Measurements from ENCODE around the gene ULK4. TPM values are rescaled to one million over a fixed set of nuclear protein-coding genes. Genes with fewer than 3 reads are reported as not detected.

Gene ULK4
- total and polyA plus RNA-seq, 10 donors, result 2.0 to 33.3 (median 12.9) TPM

- peaks cover 0 to 19% (median 16%) of the 10 kb centered on the region in 8 donors for H3K9me3 ChIP-seq
- DNase-seq, result no peak
- no peak for TF ChIP-seq POLR2A (IDR thresholded peaks at IDR 0.05)
- TF ChIP-seq, protein P1, sequence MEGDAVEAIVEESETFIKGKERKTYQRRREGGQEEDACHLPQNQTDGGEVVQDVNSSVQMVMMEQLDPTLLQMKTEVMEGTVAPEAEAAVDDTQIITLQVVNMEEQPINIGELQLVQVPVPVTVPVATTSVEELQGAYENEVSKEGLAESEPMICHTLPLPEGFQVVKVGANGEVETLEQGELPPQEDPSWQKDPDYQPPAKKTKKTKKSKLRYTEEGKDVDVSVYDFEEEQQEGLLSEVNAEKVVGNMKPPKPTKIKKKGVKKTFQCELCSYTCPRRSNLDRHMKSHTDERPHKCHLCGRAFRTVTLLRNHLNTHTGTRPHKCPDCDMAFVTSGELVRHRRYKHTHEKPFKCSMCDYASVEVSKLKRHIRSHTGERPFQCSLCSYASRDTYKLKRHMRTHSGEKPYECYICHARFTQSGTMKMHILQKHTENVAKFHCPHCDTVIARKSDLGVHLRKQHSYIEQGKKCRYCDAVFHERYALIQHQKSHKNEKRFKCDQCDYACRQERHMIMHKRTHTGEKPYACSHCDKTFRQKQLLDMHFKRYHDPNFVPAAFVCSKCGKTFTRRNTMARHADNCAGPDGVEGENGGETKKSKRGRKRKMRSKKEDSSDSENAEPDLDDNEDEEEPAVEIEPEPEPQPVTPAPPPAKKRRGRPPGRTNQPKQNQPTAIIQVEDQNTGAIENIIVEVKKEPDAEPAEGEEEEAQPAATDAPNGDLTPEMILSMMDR (IDR thresholded peaks at IDR 0.05 in 8 of 11, conservative IDR thresholded peaks at IDR 0.05 in 3 of 11), result no peak
- no peak for TF ChIP-seq POLR2AphosphoS5 (IDR thresholded peaks at IDR 0.05)
- intact Hi-C loops (cut with DNase I; ENCODE audit: low total_unique reads), result no loop called here
- no peaks in the 10 kb centered on the region for H3K27me3 ChIP-seq (replicated peaks in 1 of 7)
- no peaks in the 10 kb centered on the region for H3K36me3 ChIP-seq
- H3K27ac ChIP-seq, result no peak overlapping the region
- H3K4me1 ChIP-seq, result no peaks in the 10 kb centered on the region
- no peak overlapping the region for H3K4me3 ChIP-seq
- 85 to 96% (median 90%) methylated on average over 4 of the region's 4 CpGs for WGBS, 5 donors
These were observed 287.5 kb downstream of the ULK4 start for GRCh38 chr3:41674449-41674848.

GRCh38 chr3:41673650-41674049 is 288.3 kb downstream of the ULK4 start:
- intact Hi-C loops (cut with DNase I; ENCODE audit: low total_unique reads), result no loop called here
- no peak for DNase-seq
- 83 to 93% (median 88%) methylated on average over 2 of the region's 2 CpGs for WGBS, 5 donors
- no peaks in the 10 kb centered on the region for H3K4me1 ChIP-seq
- no peaks in the 10 kb centered on the region for H3K36me3 ChIP-seq
- no peak for TF ChIP-seq POLR2AphosphoS5 (IDR thresholded peaks at IDR 0.05)
- TF ChIP-seq, protein P1 (IDR thresholded peaks at IDR 0.05 in 8 of 11, conservative IDR thresholded peaks at IDR 0.05 in 3 of 11), result no peak
- TF ChIP-seq POLR2A (IDR thresholded peaks at IDR 0.05), result no peak
- H3K9me3 ChIP-seq, result peaks cover 0 to 19% (median 16%) of the 10 kb centered on the region in 8 donors
- no peak overlapping the region for H3K27ac ChIP-seq
- H3K27me3 ChIP-seq (replicated peaks in 1 of 7), result no peaks in the 10 kb centered on the region
- H3K4me3 ChIP-seq, result no peak overlapping the region

DNA sequence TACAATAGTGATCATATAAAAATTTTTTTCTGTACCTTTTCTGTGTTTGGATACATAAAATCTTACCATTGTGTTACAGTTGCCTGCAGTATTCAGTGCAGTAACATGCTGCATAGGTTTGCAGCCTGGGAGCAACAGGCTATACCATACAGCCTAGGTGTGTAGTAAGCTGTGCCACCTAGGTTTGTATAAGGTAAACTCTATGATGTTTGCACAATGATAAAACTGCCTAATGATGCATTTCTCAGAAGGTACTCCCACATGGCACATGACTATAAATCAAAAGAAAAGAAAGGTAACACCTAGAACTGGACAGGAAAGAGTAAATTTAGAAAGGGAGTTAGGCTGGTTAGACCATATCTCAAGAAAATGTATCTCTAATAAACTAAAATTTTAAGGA is 293.5 kb downstream of the ULK4 start:
- DNase-seq, result no peak
- Histone ChIP-seq H3K4me1 (no peaks in the 10 kb centered on the region), H3K4me3 (no peak overlapping the region), H3K27me3 (replicated peaks in 1 of 7) (no peaks in the 10 kb centered on the region), H3K27ac (no peak overlapping the region), H3K36me3 (peaks cover 0 to 26% (median 4%) of the 10 kb centered on the region in 6 donors), H3K9me3 (peaks cover 2 to 52% (median 47%) of the 10 kb centered on the region in 8 donors)
- intact Hi-C loops (cut with DNase I; ENCODE audit: low total_unique reads), result no loop called here
- TF ChIP-seq POLR2AphosphoS5 (IDR thresholded peaks at IDR 0.05) (no peak), POLR2A (IDR thresholded peaks at IDR 0.05) (no peak)
- TF ChIP-seq, protein P1 (IDR thresholded peaks at IDR 0.05 in 8 of 11, conservative IDR thresholded peaks at IDR 0.05 in 3 of 11), result no peak

DNA sequence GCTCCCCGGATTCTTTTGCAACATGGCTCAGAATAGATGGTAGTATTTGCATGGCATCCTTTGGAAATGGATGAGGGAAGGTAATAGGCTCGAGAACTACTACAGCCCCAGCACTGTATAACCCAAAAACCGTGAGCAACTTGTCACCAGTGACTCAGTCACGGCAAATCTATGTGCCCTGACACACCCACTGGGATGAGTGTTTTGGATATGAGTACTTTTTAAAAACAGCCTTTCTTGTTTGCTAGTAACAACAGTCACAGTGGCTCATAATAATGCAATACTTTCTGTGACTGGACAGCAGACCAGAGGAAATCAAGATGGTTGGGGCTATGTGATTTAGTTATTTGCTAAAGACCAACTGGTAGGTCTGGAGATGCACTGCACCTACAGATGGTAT is 299.6 kb downstream of the ULK4 start:
- Histone ChIP-seq H3K4me1 (no peaks in the 10 kb centered on the region), H3K9me3 (peaks cover 2 to 40% (median 33%) of the 10 kb centered on the region in 8 donors), H3K36me3 (peaks cover 0 to 38% (median 4%) of the 10 kb centered on the region in 6 donors), H3K27ac (no peak overlapping the region), H3K4me3 (no peak overlapping the region), H3K27me3 (replicated peaks in 1 of 7) (no peaks in the 10 kb centered on the region)
- TF ChIP-seq POLR2AphosphoS5 (IDR thresholded peaks at IDR 0.05) (no peak), POLR2A (IDR thresholded peaks at IDR 0.05) (no peak)
- TF ChIP-seq, protein P1 (IDR thresholded peaks at IDR 0.05 in 8 of 11, conservative IDR thresholded peaks at IDR 0.05 in 3 of 11), result no peak
- DNase-seq, result no peak
- intact Hi-C loops (cut with DNase I; ENCODE audit: low total_unique reads), result no loop called here
- WGBS, 5 donors, result 89 to 97% (median 91%) methylated on average over 4 of the region's 4 CpGs

Data from spleen (tissue), 11 donors.